Measurements from ENCODE around the gene KCNMB1.

The KCNMB1 gene

GRCh38 chr5:170387775-170388639, 1.2 kb downstream of the KCNMB1 start:
- no peak for DNase-seq (ENCODE audit: low read depth)
- no peak for TF ChIP-seq CTCF (IDR thresholded peaks at IDR 0.05; ENCODE audit: low read depth, low read length, missing control alignments)
- H3K4me3 ChIP-seq (ENCODE audit: low read depth, low read length), result no peak overlapping the region
- in situ Hi-C loops (cut with HindIII; ENCODE audit: low sequenced_read_pairs), result no loop called here

GRCh38 chr5:170386743-170387395, 2.3 kb downstream of the KCNMB1 start:
- in situ Hi-C loops (cut with HindIII; ENCODE audit: low sequenced_read_pairs), result no loop called here
- no peak for DNase-seq (ENCODE audit: low read depth)
- TF ChIP-seq CTCF (IDR thresholded peaks at IDR 0.05; ENCODE audit: low read depth, low read length, missing control alignments), result no peak
- H3K4me3 ChIP-seq (ENCODE audit: low read depth, low read length), result no peak overlapping the region

- no peak for TF ChIP-seq CTCF (IDR thresholded peaks at IDR 0.05; ENCODE audit: low read depth, low read length, missing control alignments)
- in situ Hi-C loops (cut with HindIII; ENCODE audit: low sequenced_read_pairs), result no loop called here
- H3K4me3 ChIP-seq (ENCODE audit: low read depth, low read length), result no peak overlapping the region
- no peak for DNase-seq (ENCODE audit: low read depth)
Measured at GRCh38 chr5:170383227-170383626, 5.9 kb downstream of the KCNMB1 start.

- TF ChIP-seq CTCF (IDR thresholded peaks at IDR 0.05; ENCODE audit: low read depth, low read length, missing control alignments), result no peak
- in situ Hi-C loops (cut with HindIII; ENCODE audit: low sequenced_read_pairs), result no loop called here
- no peak for DNase-seq (ENCODE audit: low read depth)
- no peak overlapping the region for H3K4me3 ChIP-seq (ENCODE audit: low read depth, low read length)
Measured at GRCh38 chr5:170382790-170383189, 6.4 kb downstream of the KCNMB1 start.

- H3K4me3 ChIP-seq (ENCODE audit: low read depth, low read length), result no peak overlapping the region
- no peak for DNase-seq (ENCODE audit: low read depth)
- in situ Hi-C loops (cut with HindIII; ENCODE audit: low sequenced_read_pairs), result no loop called here
- no peak for TF ChIP-seq CTCF (IDR thresholded peaks at IDR 0.05; ENCODE audit: low read depth, low read length, missing control alignments)
Measured at GRCh38 chr5:170380361-170380951, 8.7 kb downstream of the KCNMB1 start.

GRCh38 chr5:170378740-170379139, 10.4 kb downstream of the KCNMB1 start:
- TF ChIP-seq CTCF (IDR thresholded peaks at IDR 0.05; ENCODE audit: low read depth, low read length, missing control alignments), result no peak
- no peak overlapping the region for H3K4me3 ChIP-seq (ENCODE audit: low read depth, low read length)
- DNase-seq (ENCODE audit: low read depth), result no peak
- in situ Hi-C loops (cut with HindIII; ENCODE audit: low sequenced_read_pairs), result no loop called here

Measured in astrocyte of the cerebellum (primary cell).